ENCODE results near the gene ICE2.
"Not testable (repeated sequence)": the region's sequence is repeated elsewhere in the genome, so short reads cannot be mapped to it uniquely, and the experiment has no call there.

The ICE2 gene

GRCh38 chr15:60406513-60407414 lies 72.2 kb downstream of the ICE2 start:
- DNase-seq = no peak

GRCh38 chr15:60405399-60405798 lies 73.5 kb downstream of the ICE2 start:
- DNase-seq = no peak

GRCh38 chr15:60404351-60404750 lies 74.6 kb downstream of the ICE2 start:
- not testable (repeated sequence) for DNase-seq

- DNase-seq = no peak
These were observed 78.0 kb downstream of the ICE2 start for GRCh38 chr15:60400944-60401343.

- DNase-seq = no peak
These were observed 79.0 kb downstream of the ICE2 start for GRCh38 chr15:60399931-60400330.

GRCh38 chr15:60399246-60399915 lies 79.6 kb downstream of the ICE2 start:
- DNase-seq = no peak

- DNase-seq = peak; percentile 16
These were observed 81.0 kb downstream of the ICE2 start, which contains the start of gene ANXA2 for GRCh38 chr15:60397772-60398445. ANXA2 (minus strand) TSS chr15:60397986; CDS start chr15:60386075, 11,911 bp downstream.

GRCh38 chr15:60396958-60397771 lies 81.8 kb downstream of the ICE2 start:
- DNase-seq = peak; percentile 18

- no peak for DNase-seq
These were observed 82.4 kb downstream of the ICE2 start for GRCh38 chr15:60396560-60396957.

GRCh38 chr15:60396100-60396499 lies 82.8 kb downstream of the ICE2 start:
- no peak for DNase-seq

- peak; percentile 39 for DNase-seq
These were observed 83.5 kb downstream of the ICE2 start for GRCh38 chr15:60395276-60396011.

- DNase-seq = no peak
These were observed 84.2 kb downstream of the ICE2 start for GRCh38 chr15:60394689-60395097.

- peak; percentile 73 for DNase-seq
These were observed 85.8 kb downstream of the ICE2 start for GRCh38 chr15:60392986-60393790.

GRCh38 chr15:60392601-60392985 lies 86.3 kb downstream of the ICE2 start:
- DNase-seq = no peak

GRCh38 chr15:60391722-60392315 lies 87.1 kb downstream of the ICE2 start:
- DNase-seq = no peak

GRCh38 chr15:60390871-60391501 lies 88.0 kb downstream of the ICE2 start:
- DNase-seq = no peak

- DNase-seq = no peak
These were observed 88.7 kb downstream of the ICE2 start for GRCh38 chr15:60390231-60390630.

- DNase-seq = no peak
These were observed 89.5 kb downstream of the ICE2 start for GRCh38 chr15:60389261-60390077.

GRCh38 chr15:60387321-60387720 lies 91.6 kb downstream of the ICE2 start:
- DNase-seq = no peak
